Inflammatory macrophage treated with lipopolysaccharide for 1 hour (primary cell): Measurements from ENCODE around the gene PTPRN2.

Source experiments
- DNase-seq, 2 donors: peaks; one replicate each; pipeline ENCODE4 v3.0.0-alpha.2; 2020 to 2022

Gene PTPRN2

GRCh38 chr7:157769086-157769485, 818.5 kb downstream of the PTPRN2 start:
- DNase-seq: no peak

DNA sequence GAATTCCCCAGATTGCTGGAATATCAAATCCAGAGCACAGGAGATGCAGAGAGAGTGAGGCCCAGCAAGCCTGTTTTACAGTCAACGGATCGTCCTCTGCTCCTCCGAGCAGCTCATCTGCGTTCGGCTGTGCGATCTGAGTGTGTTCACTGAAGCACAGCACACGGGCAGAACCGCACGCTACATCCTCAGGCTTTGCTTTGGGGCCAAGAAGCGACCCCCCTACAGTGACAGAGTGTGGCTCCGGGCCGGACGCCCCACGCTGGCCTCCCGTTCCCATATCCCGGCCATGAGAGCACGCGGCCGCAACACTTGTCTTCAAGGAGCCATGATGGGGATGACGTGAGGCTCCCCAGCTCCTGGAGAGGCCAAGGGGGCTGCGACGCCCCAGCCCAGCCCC, 819.4 kb downstream of the PTPRN2 start:
- DNase-seq: no peak

- no peak for DNase-seq
These were observed 820.0 kb downstream of the PTPRN2 start for GRCh38 chr7:157767506-157768197.

GRCh38 chr7:157766098-157766497, 821.5 kb downstream of the PTPRN2 start:
- DNase-seq: no peak

- no peak for DNase-seq
These were observed 822.6 kb downstream of the PTPRN2 start for GRCh38 chr7:157764946-157765537.

- no peak for DNase-seq
These were observed 823.4 kb downstream of the PTPRN2 start for GRCh38 chr7:157764193-157764592.

- DNase-seq: no peak
These were observed 824.2 kb downstream of the PTPRN2 start for GRCh38 chr7:157763279-157764000.

DNA sequence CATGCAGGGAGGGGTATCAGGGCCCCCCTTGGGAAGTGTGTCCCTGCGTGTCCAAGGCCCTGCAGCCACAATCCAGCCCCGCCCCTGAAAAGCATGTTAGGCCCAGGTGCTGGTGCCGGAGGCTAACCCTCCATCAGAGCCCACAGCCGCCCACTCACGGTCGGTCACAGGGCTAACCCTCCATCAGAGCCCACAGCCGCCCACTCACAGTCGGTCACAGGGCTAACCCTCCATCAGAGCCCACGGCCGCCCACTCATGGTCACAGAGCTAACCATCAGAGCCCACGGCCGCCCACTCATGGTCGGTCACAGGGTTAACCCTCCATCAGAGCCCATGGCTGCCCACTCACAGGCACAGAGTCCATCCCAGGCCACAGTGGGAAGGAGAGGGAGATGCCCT, 824.8 kb downstream of the PTPRN2 start:
- no peak for DNase-seq

DNA sequence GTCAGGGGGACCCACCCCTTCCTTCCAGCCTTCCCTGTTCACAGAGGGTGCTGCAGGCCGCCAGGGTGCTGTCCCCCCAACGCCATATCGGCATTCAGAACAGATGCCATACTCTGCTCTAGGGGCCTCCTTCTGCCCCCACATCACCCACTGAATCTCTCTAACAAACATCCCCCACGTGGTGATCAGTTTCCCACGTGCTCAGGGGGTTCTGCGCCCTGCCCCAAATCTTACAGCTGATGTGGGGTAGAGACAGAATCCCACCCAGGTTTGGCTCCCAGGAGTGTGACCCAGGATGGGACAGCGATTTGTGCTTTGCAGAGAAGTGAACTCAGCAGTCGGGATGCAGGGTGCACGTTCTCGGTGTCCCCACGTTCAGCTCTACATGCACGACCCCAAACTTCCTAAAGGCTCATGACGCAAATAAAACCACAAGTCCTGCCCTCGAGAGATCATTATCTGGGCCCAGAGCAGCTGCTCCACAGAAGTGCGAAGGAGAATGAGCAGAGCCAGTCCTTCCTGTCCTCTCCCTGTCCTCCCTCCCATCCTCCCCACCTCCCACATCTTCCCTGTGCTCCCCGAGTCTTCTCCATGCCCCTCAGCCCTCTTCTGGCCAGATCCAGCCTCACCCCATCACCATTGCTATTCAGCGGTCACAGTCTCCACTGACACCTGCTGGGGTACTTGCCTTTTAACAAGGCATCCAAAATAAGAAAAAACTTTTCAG, 827.5 kb downstream of the PTPRN2 start:
- DNase-seq: no peak

DNA sequence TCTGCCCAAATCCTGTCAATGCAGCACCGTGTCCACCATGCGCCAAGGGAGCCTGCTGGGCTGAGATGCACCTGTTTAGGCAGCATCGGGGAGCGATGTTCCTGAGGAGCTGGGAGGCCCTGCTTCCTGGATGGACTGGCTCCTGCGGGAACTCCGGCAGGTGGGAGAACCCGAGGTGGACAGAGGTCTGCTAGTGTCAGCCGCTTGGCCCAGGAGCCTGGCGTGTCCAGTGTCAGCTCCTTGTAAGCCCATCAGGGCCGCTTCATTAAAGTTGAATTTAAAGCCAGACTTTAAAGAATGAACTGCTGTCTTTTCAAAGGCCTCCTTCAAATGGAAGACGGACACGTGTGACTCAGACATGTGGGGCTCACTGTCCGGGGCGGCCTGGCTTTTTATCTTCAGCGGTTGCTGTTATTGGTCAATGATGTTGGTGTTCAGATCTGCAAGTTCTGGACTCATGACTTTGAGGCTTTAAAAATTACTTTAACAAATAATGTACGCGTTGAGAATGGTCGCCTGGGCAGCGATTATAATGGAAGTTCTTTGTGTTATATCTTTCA, 828.3 kb downstream of the PTPRN2 start:
- DNase-seq: no peak

DNA sequence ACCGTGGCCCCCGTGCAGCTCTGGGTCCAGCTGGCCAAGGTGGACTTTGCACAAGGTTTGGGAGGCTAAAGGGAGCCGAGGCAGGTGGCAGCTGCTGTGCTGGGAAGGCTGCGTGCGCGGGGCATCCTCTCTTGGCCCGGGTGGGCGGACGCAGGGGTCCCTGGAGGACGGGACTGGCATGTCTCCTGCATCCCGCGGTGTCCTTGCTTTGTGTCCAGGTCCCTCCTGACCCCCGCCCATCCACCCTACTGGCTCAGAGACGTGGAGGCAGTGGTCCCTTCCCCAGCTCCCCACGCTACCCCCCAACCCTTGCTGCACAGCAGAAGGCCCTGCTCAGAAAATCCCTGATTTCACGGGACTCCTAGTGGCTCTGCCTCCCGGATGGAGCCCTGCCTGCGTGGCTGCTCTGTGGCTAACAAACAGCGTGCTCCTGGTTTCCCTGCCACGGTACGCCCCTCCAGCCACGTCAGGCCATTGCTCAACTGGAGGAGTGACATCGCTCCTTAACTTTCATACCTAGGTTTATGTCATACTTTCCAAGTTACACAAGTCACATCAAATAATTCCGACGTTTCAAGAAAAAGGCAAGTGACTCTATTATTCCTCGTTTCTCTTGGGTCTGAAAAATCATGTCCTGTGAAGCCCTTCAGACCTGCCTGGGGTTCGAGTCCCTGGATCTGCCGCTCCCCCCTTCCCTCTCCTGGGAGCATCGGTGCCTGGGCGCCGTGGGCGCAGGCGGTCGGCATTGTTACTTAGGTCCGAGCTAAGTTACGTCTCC, 829.0 kb downstream of the PTPRN2 start:
- DNase-seq: no peak

DNA sequence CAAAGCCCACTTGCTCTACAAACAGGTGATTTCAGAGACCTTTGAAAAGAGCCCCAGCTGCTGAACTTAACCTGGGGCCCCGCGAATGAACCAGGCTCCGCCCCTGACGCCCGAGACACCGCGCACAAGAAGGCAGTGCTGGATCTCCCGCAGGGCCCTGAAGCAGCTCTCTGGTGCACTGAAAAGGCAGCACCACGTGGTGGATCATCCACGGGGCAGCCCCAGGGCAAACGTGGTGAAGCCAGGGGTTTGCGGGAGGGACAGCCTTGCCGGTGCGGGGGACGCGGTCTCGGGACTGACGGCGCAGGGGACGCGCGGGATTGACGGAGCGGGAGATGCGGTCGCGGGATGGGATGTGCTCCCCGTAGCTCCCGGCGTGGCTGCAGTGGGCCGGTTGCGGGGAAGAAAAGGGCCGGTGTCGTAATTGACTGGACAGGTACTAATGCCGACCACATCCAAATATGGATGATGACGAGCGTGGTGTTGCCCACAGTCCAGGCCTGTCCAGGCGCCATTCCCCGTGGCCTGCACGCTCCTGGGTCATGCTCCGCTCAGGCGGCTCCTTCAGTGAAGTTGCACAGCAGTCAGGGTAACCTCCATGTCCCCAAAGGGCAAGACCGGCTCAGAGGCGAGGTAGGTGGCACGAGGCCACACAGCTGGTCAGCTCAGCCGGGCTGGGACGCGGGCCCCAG, 829.7 kb downstream of the PTPRN2 start:
- DNase-seq: no peak

- DNase-seq: no peak
These were observed 830.4 kb downstream of the PTPRN2 start for GRCh38 chr7:157757211-157757610.

GRCh38 chr7:157755741-157756140, 831.9 kb downstream of the PTPRN2 start:
- no peak for DNase-seq

DNA sequence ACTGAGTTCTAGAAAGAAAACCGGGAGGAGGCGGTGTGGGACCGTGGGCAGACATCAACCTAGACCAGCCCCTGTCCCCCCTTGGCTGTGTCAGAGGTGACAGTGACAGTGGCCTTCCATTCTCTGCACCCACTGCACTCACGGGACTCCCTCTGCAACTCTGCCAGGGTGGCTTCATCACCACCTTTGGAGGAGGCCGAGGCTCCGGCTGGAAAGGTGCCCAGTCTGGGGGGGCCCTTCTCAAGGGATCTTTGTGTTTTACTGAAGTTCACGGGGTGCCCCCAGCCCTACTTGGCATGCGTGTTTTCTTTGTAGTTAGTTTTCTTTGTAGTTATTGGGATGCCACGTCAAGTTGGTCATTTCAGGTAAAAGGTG, 833.2 kb downstream of the PTPRN2 start:
- DNase-seq: no peak

GRCh38 chr7:157753713-157754415, 833.8 kb downstream of the PTPRN2 start:
- no peak for DNase-seq

DNA sequence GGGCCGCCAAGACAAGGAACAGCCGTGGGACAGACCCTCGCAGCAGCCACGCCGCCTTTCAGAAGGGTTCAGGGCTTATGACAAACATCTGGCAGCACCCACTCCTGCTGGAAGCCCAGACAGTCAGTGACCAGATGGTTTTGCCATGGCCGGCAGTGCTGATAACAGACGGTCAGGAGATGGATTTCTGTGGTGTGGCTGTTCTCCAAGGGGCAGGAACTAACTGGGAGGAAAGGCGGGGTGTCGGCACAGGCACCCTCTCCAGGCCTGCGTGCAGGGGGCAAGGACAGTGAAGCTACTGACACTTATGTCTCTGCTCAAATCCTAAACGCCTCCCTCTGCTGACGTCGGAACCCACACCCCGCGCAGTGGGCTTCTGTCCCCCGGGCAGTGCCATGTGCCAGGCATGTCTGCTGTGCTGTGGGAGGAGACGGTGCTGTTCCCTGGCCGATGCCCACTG, 834.8 kb downstream of the PTPRN2 start:
- no peak for DNase-seq

DNA sequence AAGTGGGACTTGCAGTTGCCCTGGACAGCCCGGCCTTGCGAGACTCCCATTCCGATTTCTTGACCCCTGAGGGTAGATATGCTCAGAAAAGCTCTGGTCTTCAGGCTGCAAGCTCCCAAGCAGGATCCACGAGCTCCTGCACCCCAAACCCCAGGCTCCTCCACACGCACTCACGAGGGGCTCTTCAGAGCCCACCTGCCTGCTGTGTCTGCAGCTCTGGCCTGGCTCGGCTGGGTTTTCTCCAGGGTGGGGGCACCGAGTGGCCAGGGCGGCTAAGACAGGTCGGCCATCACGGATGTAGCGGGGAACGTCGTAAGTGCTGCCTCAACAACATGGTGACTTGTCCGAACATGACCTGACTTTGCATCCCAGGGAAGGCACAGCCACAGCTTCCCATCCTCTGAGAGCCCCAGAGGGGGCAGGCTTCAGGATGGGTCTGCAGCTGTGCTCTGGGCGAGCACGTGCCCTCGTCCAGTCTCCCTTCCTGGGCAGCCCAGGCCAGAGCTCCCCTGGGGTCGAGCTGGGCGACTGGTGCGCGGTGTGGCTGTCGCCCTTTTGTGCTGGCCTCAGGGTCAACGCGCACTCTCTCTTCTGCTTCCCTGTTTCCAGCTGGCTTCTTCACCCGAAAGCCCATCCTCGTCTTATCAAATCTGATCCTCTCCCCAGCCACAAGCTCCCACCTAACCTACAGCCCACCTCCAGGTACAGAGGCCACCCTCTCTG, 835.5 kb downstream of the PTPRN2 start:
- no peak for DNase-seq

DNA sequence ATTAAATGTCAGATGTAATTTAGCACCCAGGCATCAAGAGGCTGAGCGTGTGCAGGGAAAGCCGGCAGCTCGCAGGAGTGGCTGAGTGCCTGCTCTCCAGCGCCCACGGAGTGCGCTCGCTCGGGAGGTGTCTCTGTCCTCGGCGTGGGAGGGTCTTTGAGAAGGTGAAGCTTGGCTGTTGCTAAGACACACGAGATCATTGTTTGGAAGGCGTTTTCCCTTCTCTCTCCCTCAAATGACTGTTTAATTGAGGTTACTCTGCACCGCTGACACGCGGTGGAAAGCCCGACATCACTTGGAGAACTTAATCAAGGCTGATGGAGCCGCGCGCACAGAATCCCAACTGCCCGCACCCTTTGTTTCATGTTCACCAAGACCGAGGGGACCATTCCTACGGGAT, 836.2 kb downstream of the PTPRN2 start:
- no peak for DNase-seq

DNA sequence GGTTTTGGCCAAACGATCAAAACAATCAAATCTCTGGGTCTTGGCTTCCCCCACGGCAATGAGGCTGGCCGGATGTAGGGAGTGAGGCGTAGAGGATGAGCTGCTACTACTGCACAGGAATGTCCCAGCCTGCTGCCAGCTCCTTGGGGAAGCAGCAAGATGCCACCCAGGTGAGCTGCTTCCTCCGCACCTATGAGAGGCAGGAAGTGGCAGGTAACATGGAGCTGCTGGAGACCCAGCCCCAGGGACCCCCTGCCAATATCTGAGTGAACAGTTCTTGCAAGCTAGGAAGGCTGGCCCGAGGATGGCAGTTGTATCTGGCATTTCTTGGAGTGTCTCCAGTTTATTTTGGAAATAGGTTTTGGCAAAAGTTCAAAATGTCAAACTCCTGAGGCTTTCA, 837.3 kb downstream of the PTPRN2 start:
- DNase-seq: no peak
